AG04449 (cell line): ENCODE data around the gene ZNF79.

ENCODE experiments used
- CTCF ChIA-PET: fragments of 350-600 bp; formaldehyde crosslinking; extraction: SDS; loops from one replicate; lab custom pipeline; 2021; ENCODE audit warnings: antibody characterized with exemption; lab: Yijun Ruan, JAX
- POLR2A ChIA-PET: fragments of 400-600, 350-600 bp; formaldehyde crosslinking; extraction: SDS; loops from one replicate; lab custom pipeline; 2020; ENCODE audit warnings: antibody characterized with exemption, inconsistent platforms; lab: Yijun Ruan, JAX
- DNase-seq: peaks from one replicate; pipeline ENCODE4 v3.0.0-alpha.2; 2010; ENCODE audit warnings: low read depth, low spot score
- H3K4me3 ChIP-seq: 2 replicates; pipeline ENCODE4 v1.5.1; 2011; ENCODE audit warnings: low read depth, mild to moderate bottlenecking, control low read depth, low read length
- CTCF ChIP-seq: IDR thresholded peaks from one replicate; pipeline ENCODE4 v1.5.1; 2011; ENCODE audit warnings: mild to moderate bottlenecking, moderate library complexity, low read length, control low read depth, inconsistent platforms; ENCODE audit not compliant: insufficient read depth; ENCODE audit errors: missing control alignments

The ZNF79 gene

DNA sequence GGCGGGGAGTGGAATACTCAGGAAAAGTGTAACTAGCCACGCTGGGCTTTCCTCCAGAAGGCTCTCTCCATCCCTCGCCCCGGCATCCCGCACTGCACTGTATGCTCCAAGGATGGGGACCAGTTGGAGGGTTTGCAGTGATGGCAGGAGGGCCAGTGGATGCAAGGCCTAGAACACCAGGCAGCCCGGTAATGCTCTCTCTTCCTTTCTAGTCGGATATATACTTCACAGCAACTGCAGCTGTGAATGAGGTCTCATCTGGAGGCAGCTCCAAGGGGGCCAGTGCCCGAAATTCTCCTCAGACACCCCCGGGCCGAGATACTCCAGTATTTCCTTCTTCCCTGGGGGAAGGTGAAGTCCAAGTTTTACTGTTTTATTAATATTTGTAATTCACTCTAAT, 37.2 kb upstream of the ZNF79 start:
- CTCF ChIA-PET: no interaction called here
- DNase-seq: no peak
- POLR2A ChIA-PET: no interaction called here
- H3K4me3 ChIP-seq: no peak overlapping the region
- TF ChIP-seq CTCF: no peak

DNA sequence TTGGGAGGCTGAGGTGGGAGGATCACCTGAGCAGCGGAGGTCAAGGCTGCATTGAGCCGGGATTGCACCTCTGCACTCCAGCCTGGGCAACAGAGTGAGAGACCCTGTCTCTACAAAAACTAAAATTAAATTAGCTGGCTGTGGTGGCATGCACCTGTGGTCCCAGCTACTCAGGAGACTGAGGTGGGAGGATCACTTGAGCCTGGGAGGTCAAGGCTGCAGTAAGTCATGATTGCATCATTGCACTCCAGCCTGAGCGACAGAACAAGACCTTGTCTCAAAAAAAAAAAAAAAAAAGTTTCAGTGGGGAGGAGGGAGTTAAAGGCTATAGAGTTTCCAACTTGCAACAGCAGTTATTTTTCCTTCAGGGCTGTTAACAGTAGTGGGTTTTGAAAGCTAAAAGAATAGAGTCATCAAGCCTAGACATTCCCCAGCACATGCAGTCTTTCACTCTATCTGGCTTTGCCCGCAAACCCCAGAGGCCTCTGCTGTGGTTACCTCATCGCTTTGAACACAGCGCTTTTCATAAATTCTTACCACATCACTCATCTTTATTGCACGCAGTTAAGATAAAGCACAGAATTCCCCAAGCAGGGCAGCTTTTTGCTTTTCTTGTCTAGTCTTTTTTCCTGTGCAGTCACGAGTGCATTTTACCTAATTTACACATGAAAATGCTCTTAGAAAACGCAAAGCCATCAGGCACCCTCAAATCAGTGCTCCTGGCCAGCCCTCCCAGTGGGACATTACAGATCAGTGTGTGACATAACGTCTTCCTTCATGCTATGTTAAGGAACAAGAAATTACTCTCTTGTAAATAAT, 35.9 kb upstream of the ZNF79 start:
- no peak overlapping the region for H3K4me3 ChIP-seq
- CTCF ChIA-PET: interaction anchor here (1.4 to 1.6 kb wide), 3 partner anchors 14 to 448 kb away, joined by 4 to 5 read pairs (median 4); no protein-coding TSS in a partner anchor
- peak; percentile 84 for DNase-seq
- TF ChIP-seq CTCF: no peak
- POLR2A ChIA-PET: interaction anchor here (0.6 to 1.1 kb wide), 2 partner anchors 9 to 202 kb away, joined by 3 to 6 read pairs; partner anchors contain the start of gene SLC2A8

DNA sequence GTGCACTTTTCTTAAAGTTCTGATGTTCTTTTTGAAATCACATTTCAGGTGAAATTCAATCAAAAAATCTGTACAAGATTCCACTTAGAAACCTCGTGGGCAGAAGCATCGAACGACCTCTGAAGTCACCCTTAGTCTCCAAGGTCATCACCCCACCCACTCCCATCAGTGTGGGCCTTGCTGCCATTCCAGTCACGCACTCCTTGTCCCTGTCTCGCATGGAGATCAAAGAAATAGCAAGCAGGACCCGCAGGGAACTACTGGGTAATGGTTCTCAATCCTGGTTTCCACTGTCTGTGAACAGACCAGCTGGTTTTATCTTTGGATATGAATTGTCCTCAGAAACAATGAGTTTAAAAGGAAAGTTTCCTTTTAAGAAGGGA, 35.3 kb upstream of the ZNF79 start:
- POLR2A ChIA-PET: interaction anchor here (1.1 kb wide), 1 partner anchor 202 kb away, joined by 3 read pairs; no protein-coding TSS in a partner anchor
- no peak overlapping the region for H3K4me3 ChIP-seq

GRCh38 chr9:127389381-127390247, 34.6 kb upstream of the ZNF79 start:
- POLR2A ChIA-PET: no interaction called here

More for the DNA sequence above, 35.3 kb upstream of the ZNF79 start:
- CTCF ChIA-PET: interaction anchor here (1.4 to 1.6 kb wide), 2 partner anchors 121 to 449 kb away, joined by 4 to 5 read pairs; no protein-coding TSS in a partner anchor
- no peak for DNase-seq
- no peak for TF ChIP-seq CTCF

GRCh38 chr9:127390248-127390545, 34.0 kb upstream of the ZNF79 start:
- ChIA-PET POLR2A (no interaction called here), CTCF (interaction anchor here (1.1 kb wide), 1 partner anchor 9 kb away, joined by 3 read pairs; no protein-coding TSS in a partner anchor)
- DNase-seq: no peak
- H3K4me3 ChIP-seq: no peak overlapping the region
- TF ChIP-seq CTCF: no peak

More at GRCh38 chr9:127389381-127390247, 34.6 kb upstream of the ZNF79 start:
- no peak for TF ChIP-seq CTCF
- no peak overlapping the region for H3K4me3 ChIP-seq
- CTCF ChIA-PET: interaction anchor here (1.1 to 1.6 kb wide), 2 partner anchors 10 to 449 kb away, joined by 3 to 5 read pairs; no protein-coding TSS in a partner anchor
- no peak for DNase-seq

DNA sequence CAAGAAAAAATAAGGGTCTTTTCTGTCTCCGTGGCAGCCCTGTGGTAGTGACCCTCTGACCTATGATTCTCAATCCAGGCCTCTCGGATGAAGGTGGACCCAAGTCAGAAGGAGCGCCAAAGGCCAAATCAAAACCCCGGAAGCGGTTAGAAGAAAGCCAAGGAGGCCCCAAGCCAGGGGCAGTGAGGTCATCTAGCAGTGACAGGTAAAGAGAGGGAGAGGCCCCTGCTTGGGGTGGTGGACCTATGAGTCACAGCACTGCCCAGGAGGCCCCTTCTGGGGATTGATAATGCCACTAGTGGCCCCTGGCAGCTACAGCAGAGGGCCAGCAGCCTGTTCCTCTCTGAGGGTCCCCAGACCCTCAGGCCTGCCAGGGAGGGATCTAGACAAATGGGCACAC, 33.6 kb upstream of the ZNF79 start:
- DNase-seq: no peak
- ChIA-PET POLR2A (no interaction called here), CTCF (no interaction called here)
- no peak overlapping the region for H3K4me3 ChIP-seq
- no peak for TF ChIP-seq CTCF
